AG04450 (cell line): ENCODE measurements around the gene TUBGCP5. TPM values are rescaled to one million over a fixed set of nuclear protein-coding genes. Genes with fewer than 3 reads are reported as not detected.

Source experiments
- CTCF ChIA-PET: fragments of 300-600, 350-600 bp; formaldehyde crosslinking; extraction: SDS; loops from one replicate; lab custom pipeline; 2022; ENCODE audit warnings: antibody characterized with exemption, inconsistent platforms; lab: Charles Lee
- POLR2A ChIA-PET: fragments of 350-600 bp; formaldehyde crosslinking; extraction: SDS; loops from one replicate; lab custom pipeline; 2021; ENCODE audit warnings: antibody characterized with exemption, inconsistent platforms; lab: Yijun Ruan, JAX
- DNase-seq: peaks from one replicate; pipeline ENCODE4 v3.0.0-alpha.2; 2011; ENCODE audit warnings: low read depth, low spot score
- H3K27ac ChIP-seq: one replicate; pipeline ENCODE4 v1.5.1; 2012; ENCODE audit warnings: low read depth, low read length, control low read depth
- H3K27me3 ChIP-seq: one replicate; pipeline ENCODE4 v1.6.0; 2012; ENCODE audit warnings: low read length; ENCODE audit not compliant: control insufficient read depth, insufficient read depth
- H3K4me3 ChIP-seq: 2 replicates; pipeline ENCODE4 v1.5.1; 2011; ENCODE audit warnings: mild to moderate bottlenecking, low read depth, low read length, control low read depth
- H3K9me3 ChIP-seq: 2 replicates; pipeline ENCODE4 v1.5.1; 2012; ENCODE audit warnings: low read length; ENCODE audit not compliant: control insufficient read depth, insufficient read depth
- polyA plus RNA-seq: library from polyadenylated mRNA; depleted of rRNA; stranded (reverse); fragments of >200 nt; gene quantifications from 2 replicates; pipeline ENCODE4 v1.2.3, GENCODE V29; 2011
- TF ChIP-seq, protein P1 (sequence below): IDR thresholded peaks from 2 replicates; pipeline ENCODE4 v1.5.1; 2011; ENCODE audit warnings: low read depth, low read length, control low read depth, inconsistent platforms

Gene TUBGCP5
- polyA plus RNA-seq, 1 experiment: 15.7 TPM

DNA sequence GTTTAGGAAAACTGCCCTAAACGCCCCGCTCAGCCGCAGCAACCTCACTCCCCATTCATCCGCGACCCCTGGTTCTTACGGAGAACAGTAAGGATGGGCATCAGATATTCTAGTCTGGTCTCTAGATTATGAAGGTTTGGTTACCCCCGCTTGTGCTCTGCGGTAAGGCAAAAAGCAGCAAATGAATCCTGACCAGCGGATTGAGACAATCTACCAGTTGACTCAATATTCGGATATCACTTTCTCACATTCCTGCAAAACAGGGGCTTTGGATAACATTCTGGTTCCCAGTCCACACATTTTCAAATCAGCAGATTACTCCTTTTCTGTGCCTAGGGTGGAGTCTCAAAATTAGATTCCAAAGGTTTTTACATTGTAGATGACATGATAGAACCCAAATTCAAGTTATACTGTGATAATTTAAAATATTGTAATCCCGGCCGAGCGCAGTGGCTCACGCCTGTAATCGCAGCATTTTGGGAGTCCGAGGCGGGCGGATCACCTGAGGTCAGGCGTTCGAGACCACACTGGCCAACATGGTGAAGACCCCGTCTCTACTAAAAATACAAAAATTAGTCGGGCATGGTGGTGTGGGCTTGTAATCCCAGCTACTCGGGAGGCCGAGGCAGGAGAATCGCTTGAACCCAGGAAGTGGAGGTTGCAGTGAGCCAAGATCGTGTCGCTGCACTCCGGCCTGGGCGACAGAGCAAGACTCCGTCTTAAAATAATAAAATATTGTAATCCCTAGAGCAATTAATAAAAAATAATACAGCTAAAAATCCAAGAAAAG, 58.1 kb downstream of the TUBGCP5 start:
- H3K9me3 ChIP-seq: no peaks in the 10 kb centered on the region
- TF ChIP-seq, protein P1, sequence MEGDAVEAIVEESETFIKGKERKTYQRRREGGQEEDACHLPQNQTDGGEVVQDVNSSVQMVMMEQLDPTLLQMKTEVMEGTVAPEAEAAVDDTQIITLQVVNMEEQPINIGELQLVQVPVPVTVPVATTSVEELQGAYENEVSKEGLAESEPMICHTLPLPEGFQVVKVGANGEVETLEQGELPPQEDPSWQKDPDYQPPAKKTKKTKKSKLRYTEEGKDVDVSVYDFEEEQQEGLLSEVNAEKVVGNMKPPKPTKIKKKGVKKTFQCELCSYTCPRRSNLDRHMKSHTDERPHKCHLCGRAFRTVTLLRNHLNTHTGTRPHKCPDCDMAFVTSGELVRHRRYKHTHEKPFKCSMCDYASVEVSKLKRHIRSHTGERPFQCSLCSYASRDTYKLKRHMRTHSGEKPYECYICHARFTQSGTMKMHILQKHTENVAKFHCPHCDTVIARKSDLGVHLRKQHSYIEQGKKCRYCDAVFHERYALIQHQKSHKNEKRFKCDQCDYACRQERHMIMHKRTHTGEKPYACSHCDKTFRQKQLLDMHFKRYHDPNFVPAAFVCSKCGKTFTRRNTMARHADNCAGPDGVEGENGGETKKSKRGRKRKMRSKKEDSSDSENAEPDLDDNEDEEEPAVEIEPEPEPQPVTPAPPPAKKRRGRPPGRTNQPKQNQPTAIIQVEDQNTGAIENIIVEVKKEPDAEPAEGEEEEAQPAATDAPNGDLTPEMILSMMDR: no peak
- peak overlapping the region; percentile 94 for H3K4me3 ChIP-seq
- DNase-seq: no peak
- POLR2A ChIA-PET: interaction anchor here (1.0 to 1.9 kb wide), 2 partner anchors 20 to 93 kb away, joined by 3 to 5 read pairs; no protein-coding TSS in a partner anchor
- H3K27me3 ChIP-seq: no peaks in the 10 kb centered on the region
- no peak overlapping the region for H3K27ac ChIP-seq
- CTCF ChIA-PET: no interaction called here

DNA sequence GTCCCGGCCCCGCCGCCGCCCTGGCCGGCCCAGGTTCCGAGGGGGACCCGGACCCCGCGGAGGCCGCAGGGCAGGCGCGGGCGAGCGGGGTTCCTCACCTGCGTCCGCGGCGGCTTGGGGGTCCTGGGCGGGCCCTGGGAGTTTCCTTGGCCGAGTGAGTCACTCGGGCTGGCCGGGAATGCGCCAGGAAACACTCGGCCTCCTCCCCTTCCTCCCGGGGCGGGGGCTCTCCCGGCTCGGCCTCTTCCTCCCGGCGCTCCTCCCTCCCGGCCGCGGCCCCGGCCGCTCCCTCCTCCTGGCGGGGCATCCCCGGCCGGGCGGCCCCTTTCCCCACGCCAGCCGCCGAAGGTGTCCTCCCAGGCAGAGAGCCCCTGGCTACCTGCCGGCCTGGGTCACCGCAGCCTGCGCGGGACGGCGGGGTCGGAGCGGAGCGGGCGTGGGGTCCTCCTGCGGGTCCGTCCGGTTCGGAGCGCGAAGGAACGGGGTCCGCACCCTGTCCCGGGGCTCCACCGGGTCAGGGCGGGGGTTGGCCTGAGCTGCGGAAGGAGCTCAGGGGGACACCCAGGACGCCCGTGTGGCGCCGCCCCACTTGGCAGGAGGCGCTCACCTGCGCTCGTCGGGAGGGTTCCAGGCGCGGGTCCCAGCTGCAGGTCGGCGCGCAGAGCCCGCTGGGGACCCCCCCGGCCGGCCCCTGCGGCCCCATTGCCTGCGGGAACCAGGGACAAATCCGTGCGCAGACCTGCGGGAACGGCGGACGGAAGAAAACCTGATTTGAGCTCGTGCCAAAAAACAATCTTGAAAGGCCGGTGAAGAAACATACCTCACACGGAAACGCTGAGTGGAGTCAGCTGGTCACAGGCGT, 58.9 kb downstream of the TUBGCP5 start, which contains the start of gene CYFIP1:
TSS of gene CYFIP1 (minus strand) at position 180 of the 862 bp plus-strand sequence. CDS start 33,083 bp downstream, outside the sequence.
- peak; percentile 37 for DNase-seq
- Histone ChIP-seq H3K4me3 (peak within 1 kb of the TSS; percentile 94), H3K9me3 (no peaks in the 10 kb centered on the region), H3K27me3 (no peaks in the 10 kb centered on the region), H3K27ac (peak within 1 kb of the TSS; percentile 57)
- TF ChIP-seq, protein P1: no peak
- CTCF ChIA-PET: no interaction called here
- POLR2A ChIA-PET: interaction anchor here (1.0 to 1.9 kb wide), 3 partner anchors 19 to 92 kb away, joined by 3 to 5 read pairs (median 4); no protein-coding TSS in a partner anchor

DNA sequence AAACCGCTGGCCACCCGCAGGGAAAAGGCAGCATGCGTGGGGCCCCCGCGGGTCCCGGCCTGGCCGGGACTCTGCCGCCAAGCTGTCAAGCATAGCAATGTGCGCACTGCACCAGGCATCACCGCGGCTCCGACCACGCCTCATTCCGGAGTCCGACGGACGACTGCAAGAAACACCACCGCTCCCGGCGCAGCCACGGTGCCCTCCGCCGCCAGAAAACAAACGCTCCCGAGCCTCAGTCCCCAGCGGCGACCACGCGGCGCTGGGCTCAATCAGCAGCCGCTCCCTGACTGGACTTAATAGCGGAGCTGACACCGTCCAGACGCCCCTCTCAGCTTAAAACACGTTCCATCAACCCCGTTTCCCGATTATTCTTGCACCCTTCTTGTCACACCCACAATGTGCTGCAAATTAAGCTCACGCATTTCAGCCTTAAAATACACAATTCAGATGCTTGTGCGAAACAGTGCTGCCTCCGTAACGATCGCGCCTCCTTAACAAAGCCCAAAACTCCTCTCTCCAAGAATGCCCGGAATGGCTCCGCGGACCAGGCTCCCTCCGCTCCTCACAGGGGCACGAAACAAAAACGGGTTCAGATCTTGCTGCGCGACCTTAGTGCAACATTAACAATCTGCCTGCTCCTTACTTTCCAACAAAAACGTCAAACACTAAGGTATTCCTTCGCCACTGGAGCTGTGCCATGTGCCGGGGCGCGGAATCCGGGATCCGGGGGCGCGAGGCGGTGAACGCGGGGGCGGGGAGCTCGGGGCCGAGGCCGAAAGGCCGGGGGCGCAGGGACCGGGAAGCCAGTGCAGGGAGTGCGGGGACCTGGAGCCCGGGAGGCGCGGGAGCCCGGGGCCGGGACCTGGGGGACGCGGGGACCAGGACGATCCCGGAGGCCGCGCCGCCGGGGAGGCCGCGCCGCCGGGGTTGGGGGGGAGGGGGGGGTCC, 59.9 kb downstream of the TUBGCP5 start:
- ChIA-PET POLR2A (interaction anchor here (0.9 to 1.9 kb wide), 3 partner anchors 16 to 91 kb away, joined by 4 to 8 read pairs (median 5); no protein-coding TSS in a partner anchor), CTCF (interaction anchor here (0.6 kb wide), 1 partner anchor 19 kb away, joined by 3 read pairs; no protein-coding TSS in a partner anchor)
- Histone ChIP-seq H3K27ac (peak overlapping the region; percentile 57), H3K9me3 (no peaks in the 10 kb centered on the region), H3K27me3 (no peaks in the 10 kb centered on the region), H3K4me3 (peak overlapping the region; percentile 94)
- TF ChIP-seq, protein P1: no peak
- DNase-seq: no peak

DNA sequence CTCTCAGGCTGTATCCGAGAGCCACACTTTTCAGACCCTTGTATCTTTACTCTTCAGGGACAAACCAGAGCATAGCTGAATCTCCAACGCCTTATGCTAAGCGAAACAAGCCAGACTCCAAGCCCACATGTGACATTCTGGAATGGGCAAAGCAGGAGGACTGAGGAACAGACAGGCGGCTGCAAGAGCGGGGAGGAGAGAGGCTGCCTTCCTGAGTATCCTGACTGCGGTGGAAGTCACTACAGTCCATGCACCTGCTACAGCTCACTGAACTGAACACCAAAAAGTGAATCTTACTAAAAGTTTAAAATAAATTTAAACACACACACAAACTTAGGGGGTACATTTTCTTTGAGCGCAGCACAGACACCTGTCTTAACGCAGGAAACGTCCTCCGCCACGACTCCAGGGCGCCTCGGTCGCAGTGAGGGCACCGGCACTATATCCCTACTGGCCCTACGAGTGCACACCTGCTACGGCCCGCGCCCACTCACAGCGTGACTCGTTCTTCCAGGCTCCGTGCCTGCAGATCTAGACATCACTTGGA, 60.6 kb downstream of the TUBGCP5 start:
- H3K4me3 ChIP-seq: peak overlapping the region; percentile 94
- no peak overlapping the region for H3K27ac ChIP-seq
- DNase-seq: no peak
- ChIA-PET CTCF (interaction anchor here (0.6 kb wide), 1 partner anchor 19 kb away, joined by 3 read pairs; no protein-coding TSS in a partner anchor), POLR2A (interaction anchor here (0.9 kb wide), 1 partner anchor 15 kb away, joined by 8 read pairs; no protein-coding TSS in a partner anchor)
- H3K9me3 ChIP-seq: no peaks in the 10 kb centered on the region
- TF ChIP-seq, protein P1: no peak
- no peaks in the 10 kb centered on the region for H3K27me3 ChIP-seq
